Skeletal muscle cell (primary cell): ENCODE data around the gene FIGLA.
"Not testable (repeated sequence)": the region's sequence is repeated elsewhere in the genome, so short reads cannot be mapped to it uniquely, and the experiment has no call there.

Experiments used
- DNase-seq: peaks from one replicate; pipeline ENCODE4 v3.0.0-alpha.2; 2010; ENCODE audit warnings: low read depth
- H3K4me3 ChIP-seq: 2 replicates; pipeline ENCODE4 v1.5.1; 2011; ENCODE audit warnings: low read depth, mild to moderate bottlenecking, control low read depth, low read length, moderate library complexity

FIGLA gene

GRCh38 chr2:70816726-70817125, 26.3 kb upstream of the FIGLA start:
- no peak for DNase-seq
- H3K4me3 ChIP-seq: no peak overlapping the region

- no peak overlapping the region for H3K4me3 ChIP-seq
- no peak for DNase-seq
Observed at GRCh38 chr2:70808983-70809958, 18.8 kb upstream of the FIGLA start.

DNA sequence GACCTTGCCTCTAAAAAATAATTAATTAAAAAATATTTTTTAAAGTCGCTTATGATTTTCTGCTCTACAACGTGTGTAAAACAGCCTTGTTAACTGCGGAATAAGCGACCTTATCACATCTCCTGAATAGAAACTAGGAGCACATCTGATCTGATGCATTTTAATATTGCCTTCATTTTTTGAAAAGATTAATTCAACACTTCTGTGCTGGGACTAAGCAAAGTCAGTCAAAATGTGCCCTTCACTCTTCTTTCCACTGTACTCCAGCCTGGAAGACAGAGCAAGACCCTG, 17.3 kb upstream of the FIGLA start:
- no peak overlapping the region for H3K4me3 ChIP-seq
- DNase-seq: no peak

DNA sequence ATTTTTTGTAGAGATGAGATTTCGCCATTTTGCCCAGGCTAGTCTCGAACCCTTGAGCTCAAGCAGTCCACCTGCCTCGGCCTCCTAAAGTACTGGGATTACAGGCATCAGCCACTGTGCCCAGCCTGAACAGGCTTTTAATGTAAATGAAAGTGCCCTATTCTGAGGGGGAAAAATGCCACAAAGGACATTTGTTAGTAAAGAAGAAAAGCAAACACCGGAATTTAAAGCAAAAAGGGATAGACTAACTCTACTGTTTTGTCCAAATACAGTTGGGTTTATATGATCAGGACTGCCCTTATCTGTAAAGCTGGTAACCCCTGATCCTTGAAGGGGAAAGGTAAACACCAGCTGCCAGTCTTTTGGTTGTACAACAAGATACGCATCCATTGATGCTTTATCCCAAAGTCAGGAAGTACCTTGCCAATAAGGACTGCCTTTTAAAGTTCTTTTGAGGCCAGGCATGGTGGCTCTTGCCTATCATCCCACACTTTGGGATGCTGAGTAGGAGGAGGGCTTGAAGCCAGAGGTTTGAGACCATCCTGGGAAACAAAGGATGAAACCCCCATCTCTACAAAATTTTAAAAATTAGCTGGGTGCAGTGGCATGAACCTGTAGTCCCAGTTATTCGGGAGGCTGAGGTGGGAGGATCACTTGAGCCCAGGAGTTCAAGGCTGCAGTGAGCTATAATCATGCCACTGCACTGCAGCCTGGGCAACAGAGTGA, 16.8 kb upstream of the FIGLA start:
- H3K4me3 ChIP-seq: no peak overlapping the region
- no peak for DNase-seq

GRCh38 chr2:70806620-70807019, 16.2 kb upstream of the FIGLA start:
- H3K4me3 ChIP-seq: no peak overlapping the region

DNA sequence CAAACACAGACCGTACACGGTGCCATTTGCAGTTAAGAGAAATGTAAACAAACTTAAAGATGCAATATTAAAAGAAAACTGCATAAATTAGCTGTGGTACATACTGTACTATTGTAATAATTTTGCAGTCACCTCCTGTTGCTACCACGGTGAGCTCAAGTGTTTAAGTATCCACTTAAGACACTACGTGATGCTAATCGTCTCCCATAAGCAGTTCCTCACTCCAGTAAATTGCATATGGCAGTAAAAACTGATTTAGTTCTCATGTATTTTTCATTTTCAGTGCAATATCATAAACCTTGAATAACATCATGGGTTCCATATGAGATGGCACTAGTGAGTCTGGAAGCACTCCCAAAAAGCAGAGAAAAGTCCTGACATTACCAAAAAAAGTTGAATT, 15.6 kb upstream of the FIGLA start:
- no peak for DNase-seq
- H3K4me3 ChIP-seq: no peak overlapping the region

More at GRCh38 chr2:70806620-70807019, 16.2 kb upstream of the FIGLA start:
- DNase-seq: no peak

DNA sequence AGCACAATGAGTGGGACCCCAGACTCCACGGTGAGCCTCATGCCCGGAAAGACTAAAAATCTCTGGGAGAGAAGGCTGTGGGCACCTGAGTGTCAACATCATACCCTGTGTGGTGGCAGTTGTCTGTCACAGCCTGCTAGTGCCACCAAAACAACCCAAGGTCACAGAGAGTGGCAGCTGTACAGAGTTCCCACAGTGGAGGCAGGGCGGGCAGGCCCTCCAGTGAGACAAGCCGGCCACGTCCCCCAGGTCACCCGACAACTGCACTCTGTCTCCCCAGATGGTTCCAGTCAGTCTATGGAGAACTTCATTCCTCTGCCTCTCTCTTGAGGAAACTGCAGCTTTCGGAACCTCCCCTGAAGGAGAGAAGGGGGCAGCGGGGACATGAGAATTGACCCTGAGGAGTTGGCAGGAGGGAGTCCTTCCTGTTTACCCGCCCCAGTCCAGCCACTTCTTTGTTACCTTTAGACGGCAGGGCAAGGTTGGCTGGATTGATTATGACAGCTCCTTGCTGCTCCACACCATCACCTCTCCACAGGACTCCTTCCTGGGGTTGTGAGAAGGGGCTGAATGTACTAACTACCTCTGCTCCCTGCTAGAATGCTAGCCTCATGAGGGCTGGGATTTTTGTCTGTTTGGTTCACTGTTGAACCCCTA, 11.3 kb upstream of the FIGLA start:
- H3K4me3 ChIP-seq: no peak overlapping the region
- DNase-seq: no peak

GRCh38 chr2:70799706-70800105, 9.3 kb upstream of the FIGLA start:
- no peak for DNase-seq
- H3K4me3 ChIP-seq: no peak overlapping the region

GRCh38 chr2:70797996-70798395, 7.6 kb upstream of the FIGLA start:
- not testable (repeated sequence) for DNase-seq, H3K4me3 ChIP-seq

DNA sequence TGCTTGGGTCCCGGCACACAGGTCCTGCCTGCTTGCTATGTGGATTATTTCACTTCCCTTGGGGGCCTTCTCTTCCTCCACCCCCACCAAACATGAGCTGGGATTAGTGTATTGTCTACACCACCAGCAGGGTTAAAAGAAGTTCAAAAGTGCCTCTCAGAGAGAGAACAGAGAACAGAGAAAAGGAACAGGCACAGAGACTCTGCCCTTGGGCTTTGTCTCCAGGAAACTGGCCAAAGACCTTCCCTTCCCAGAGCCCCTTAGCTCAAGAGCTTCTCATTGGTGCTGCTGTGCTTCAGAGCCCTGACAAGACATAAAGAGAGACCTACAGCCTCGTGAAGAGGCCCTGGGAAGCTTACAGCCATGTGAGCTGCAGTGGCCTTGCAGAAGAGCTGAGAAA, 7.1 kb upstream of the FIGLA start:
- H3K4me3 ChIP-seq: no peak overlapping the region
- DNase-seq: no peak

- no peak for DNase-seq
- H3K4me3 ChIP-seq: no peak overlapping the region
Observed at GRCh38 chr2:70796262-70796661, 5.8 kb upstream of the FIGLA start.

GRCh38 chr2:70795164-70795995, 4.9 kb upstream of the FIGLA start:
- H3K4me3 ChIP-seq: no peak overlapping the region
- no peak for DNase-seq

- no peak overlapping the region for H3K4me3 ChIP-seq
- DNase-seq: no peak
Observed at GRCh38 chr2:70793450-70793849, 3.0 kb upstream of the FIGLA start.

DNA sequence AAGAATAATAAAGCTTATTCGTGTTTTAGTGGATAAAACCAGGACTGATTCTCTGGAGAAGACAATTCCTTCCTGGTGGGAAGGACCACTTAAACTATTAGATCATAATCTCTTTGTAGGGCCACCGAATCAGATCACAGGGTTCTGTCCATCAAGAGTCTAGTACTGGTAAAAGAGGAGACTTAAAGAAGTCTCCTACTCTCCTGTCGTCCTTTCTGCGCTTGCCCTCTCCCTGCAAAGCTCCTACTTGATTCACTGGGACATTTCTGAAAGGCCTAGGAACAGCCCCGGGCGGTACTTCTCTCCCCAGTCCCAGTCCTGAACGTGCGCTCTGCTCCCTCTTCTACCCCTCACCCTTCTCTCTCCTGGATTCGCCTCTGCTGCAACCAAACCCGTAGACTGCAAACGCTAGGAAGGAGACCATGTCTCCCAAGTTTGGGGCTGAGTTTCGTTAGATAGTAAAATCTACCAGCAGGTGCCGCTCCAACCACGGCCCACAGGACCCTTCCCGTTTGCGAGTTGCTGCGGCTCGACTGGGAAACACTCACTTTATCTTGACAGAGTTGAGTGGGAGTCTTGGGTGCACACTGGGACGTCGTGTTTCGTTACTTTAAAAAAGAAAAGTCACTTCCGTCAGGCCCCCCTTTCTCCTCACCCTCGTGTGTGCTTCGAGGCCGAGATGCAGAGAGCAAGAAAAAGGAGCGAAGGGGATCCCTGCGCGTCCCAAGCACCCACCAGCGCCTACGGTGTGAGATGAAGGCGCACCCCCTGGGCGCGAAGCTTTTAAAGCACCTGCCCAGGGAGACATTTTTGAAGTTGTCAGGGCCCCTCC, 923 bp downstream of the FIGLA start:
- peak overlapping the region; percentile 4 for H3K4me3 ChIP-seq
- DNase-seq: no peak

- H3K4me3 ChIP-seq: no peak overlapping the region
- DNase-seq: no peak
Observed at GRCh38 chr2:70785137-70785911, 5.1 kb downstream of the FIGLA start.

- no peak for DNase-seq
- H3K4me3 ChIP-seq: no peak overlapping the region
Observed at GRCh38 chr2:70784320-70784719, 6.1 kb downstream of the FIGLA start.

DNA sequence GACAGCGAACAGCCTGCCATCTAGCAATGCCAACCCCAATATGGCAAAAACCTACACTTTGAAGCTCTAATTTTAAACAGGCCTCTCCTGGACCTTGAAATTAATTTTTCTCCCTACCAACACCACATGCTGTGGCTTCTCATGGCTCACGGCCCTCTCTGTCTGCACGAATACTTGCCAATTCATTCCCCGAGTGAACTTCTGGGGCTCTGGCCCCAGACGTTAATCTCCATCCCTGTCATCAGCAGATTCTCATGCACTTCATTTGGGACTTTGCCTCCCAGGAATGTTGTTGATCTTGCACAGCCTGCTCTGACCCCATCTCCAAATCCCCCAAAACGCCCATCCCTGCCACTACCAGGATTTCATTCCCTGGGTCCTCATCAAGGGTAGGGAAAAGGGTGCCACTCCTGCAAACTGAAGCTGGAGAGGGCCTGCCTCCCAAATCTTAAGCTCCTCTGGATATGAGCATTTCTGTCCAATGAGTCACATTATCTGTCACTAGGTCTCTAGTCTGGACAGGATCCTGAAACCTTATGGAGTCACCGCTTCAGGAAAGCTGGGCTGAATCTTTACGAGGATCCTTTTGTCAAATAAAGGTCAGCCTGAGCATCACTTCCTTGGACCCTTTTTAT, 10.4 kb downstream of the FIGLA start:
- DNase-seq: no peak
- H3K4me3 ChIP-seq: no peak overlapping the region

DNA sequence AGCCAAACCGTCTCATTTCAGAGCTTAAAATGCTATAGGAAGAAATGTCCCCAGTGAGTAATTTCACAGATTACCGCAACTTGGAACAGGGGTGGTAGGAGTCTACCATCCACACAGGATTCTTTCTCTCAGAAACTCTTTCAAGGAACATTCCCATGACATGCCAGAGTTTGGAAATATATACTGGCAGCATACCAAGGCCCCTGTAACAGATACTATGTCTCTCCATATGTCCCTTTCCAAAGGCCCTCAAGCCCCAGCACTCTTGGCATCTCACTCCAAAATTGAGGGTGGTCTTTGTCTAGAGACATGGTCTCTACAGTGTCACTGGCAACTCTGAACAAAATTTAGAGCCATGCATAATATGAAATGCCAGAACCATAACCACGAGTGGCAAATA, 11.0 kb downstream of the FIGLA start:
- no peak overlapping the region for H3K4me3 ChIP-seq
- no peak for DNase-seq
